Measurements from ENCODE around the gene BAHCC1. TPM values are rescaled to one million over a fixed set of nuclear protein-coding genes. Genes with fewer than 3 reads are reported as not detected.

The BAHCC1 gene
- total and polyA plus RNA-seq, 9 of the 15 experiments (the other 6 are each of a cell fraction or from before 2014, with no cell fraction given) = 0.14 to 26.9 (median 5.0) TPM

GRCh38 chr17:81481073-81481799 lies 86.0 kb downstream of the BAHCC1 start (continued):
- no peak; a peak in 1 of 4 replicates for TF ChIP-seq FOXA3 (CRISPR knock-in tag; conservative IDR thresholded peaks at IDR 0.05 in 1 of 2, IDR thresholded peaks at IDR 0.05 in 1 of 2)
- TF ChIP-seq BDP1 (IDR thresholded peaks at IDR 0.05; ENCODE audit: insufficient read depth, insufficient read length) = no peak
- TF ChIP-seq SP2 (IDR thresholded peaks at IDR 0.05; ENCODE audit: extremely low read depth, low read depth, low read length, poor library complexity, severe bottlenecking) = peak; percentile 49
- no peak for TF ChIP-seq ZNF133 (CRISPR knock-in tag; IDR thresholded peaks at IDR 0.05)
- TF ChIP-seq BRCA1 (IDR thresholded peaks at IDR 0.05) = no peak
- TF ChIP-seq BRCA1 (CRISPR knock-in tag; IDR thresholded peaks at IDR 0.05) = no peak
- TF ChIP-seq, protein P1, sequence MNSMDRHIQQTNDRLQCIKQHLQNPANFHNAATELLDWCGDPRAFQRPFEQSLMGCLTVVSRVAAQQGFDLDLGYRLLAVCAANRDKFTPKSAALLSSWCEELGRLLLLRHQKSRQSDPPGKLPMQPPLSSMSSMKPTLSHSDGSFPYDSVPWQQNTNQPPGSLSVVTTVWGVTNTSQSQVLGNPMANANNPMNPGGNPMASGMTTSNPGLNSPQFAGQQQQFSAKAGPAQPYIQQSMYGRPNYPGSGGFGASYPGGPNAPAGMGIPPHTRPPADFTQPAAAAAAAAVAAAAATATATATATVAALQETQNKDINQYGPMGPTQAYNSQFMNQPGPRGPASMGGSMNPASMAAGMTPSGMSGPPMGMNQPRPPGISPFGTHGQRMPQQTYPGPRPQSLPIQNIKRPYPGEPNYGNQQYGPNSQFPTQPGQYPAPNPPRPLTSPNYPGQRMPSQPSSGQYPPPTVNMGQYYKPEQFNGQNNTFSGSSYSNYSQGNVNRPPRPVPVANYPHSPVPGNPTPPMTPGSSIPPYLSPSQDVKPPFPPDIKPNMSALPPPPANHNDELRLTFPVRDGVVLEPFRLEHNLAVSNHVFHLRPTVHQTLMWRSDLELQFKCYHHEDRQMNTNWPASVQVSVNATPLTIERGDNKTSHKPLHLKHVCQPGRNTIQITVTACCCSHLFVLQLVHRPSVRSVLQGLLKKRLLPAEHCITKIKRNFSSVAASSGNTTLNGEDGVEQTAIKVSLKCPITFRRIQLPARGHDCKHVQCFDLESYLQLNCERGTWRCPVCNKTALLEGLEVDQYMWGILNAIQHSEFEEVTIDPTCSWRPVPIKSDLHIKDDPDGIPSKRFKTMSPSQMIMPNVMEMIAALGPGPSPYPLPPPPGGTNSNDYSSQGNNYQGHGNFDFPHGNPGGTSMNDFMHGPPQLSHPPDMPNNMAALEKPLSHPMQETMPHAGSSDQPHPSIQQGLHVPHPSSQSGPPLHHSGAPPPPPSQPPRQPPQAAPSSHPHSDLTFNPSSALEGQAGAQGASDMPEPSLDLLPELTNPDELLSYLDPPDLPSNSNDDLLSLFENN (IDR thresholded peaks at IDR 0.05; ENCODE audit: low read depth in 2 of 2, low read length in 2 of 2) = no peak
- no peak for TF ChIP-seq DPF2 (IDR thresholded peaks at IDR 0.05)
- TF ChIP-seq CBX2 (IDR thresholded peaks at IDR 0.05; ENCODE audit: insufficient read depth, low read length, poor library complexity, severe bottlenecking) = no peak
- TF ChIP-seq RUNX1 (IDR thresholded peaks at IDR 0.05; ENCODE audit: low read depth) = no peak
- TF ChIP-seq, protein P2, sequence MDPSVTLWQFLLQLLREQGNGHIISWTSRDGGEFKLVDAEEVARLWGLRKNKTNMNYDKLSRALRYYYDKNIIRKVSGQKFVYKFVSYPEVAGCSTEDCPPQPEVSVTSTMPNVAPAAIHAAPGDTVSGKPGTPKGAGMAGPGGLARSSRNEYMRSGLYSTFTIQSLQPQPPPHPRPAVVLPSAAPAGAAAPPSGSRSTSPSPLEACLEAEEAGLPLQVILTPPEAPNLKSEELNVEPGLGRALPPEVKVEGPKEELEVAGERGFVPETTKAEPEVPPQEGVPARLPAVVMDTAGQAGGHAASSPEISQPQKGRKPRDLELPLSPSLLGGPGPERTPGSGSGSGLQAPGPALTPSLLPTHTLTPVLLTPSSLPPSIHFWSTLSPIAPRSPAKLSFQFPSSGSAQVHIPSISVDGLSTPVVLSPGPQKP (CRISPR knock-in tag; IDR thresholded peaks at IDR 0.05) = no peak
- no peak for TF ChIP-seq ZNF586 (CRISPR knock-in tag; conservative IDR thresholded peaks at IDR 0.05)
- no peak for TF ChIP-seq ZBTB26 (CRISPR knock-in tag; IDR thresholded peaks at IDR 0.05)
- TF ChIP-seq HDGF (IDR thresholded peaks at IDR 0.05) = no peak
- TF ChIP-seq FOXO4 (CRISPR knock-in tag; IDR thresholded peaks at IDR 0.05) = no peak
- peak; percentile 80 to 91 for TF ChIP-seq MNT (conservative IDR thresholded peaks at IDR 0.05)
- TF ChIP-seq TCF3 (CRISPR knock-in tag; IDR thresholded peaks at IDR 0.05) = no peak
- TF ChIP-seq ZNF316 (IDR thresholded peaks at IDR 0.05) = no peak
- TF ChIP-seq ETV5 (CRISPR knock-in tag; IDR thresholded peaks at IDR 0.05; ENCODE audit: low read depth) = no peak
